HUDEP-2 (cell line): ENCODE measurements around the gene TLE4.

Source experiments
- DNase-seq, 76 experiments: peaks; one replicate each; lab custom pipeline; 2025; ENCODE audit not compliant: unreplicated experiment in 76 of 76; lab: John Stamatoyannopoulos, UW

Gene TLE4

DNA sequence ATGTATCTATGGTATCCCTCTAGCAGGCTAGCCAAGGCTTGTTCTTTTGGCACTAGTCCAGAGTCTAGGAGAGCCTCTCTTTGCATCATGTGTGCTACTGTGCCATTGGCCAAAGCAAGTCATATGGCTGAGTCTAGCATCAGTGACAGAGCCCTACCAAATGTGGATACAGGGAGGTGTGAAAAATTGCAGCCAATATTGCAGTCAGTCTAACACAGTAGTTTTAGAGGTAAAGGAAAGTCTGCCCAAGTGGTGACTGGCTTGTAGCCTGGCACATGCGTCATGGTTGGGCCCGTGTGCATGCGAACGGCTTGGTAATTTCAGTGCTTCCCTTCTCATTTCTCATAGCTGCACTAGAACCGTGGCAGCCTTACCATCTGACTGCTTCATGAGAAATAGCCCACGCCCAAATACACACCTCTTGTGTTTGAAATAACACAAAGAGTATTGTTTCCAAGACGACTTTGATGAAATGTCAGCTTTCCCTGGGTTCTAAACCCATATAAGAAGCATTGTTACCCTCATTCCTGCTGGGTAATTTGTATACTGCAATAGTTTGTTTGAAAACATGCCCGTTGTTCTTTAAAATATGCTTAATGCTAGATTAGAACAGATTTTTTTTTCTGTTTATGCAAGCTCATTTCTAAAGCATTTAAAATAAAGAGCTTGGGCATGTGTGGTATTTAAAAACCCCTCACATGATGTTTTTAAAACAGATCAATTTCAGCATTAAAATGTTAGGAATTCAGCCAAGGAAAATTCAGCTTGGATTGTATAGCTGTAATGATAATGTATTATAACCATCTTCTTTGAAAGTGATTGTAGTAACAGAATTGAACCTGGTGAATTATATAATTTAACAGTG is 113.2 kb downstream of the TLE4 start:
- no peak for DNase-seq

DNA sequence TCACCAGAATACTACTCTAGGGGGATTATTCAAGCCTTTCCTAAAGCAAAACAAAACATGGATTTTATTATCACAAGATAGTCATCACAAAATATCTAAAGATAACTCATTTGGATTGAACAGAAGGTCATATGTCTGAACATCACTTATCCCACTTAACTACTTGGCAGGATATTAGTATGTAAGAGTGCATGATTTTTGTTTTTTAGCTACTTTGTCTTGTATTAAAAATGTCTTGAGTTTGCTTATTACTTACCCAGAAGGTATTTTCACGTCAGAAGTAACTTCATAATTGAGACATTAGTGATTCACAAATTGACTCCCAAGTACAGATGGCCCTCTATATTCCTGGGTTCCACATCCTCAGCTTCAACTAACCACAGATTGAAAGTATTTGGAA is 113.8 kb downstream of the TLE4 start:
- no peak for DNase-seq

DNA sequence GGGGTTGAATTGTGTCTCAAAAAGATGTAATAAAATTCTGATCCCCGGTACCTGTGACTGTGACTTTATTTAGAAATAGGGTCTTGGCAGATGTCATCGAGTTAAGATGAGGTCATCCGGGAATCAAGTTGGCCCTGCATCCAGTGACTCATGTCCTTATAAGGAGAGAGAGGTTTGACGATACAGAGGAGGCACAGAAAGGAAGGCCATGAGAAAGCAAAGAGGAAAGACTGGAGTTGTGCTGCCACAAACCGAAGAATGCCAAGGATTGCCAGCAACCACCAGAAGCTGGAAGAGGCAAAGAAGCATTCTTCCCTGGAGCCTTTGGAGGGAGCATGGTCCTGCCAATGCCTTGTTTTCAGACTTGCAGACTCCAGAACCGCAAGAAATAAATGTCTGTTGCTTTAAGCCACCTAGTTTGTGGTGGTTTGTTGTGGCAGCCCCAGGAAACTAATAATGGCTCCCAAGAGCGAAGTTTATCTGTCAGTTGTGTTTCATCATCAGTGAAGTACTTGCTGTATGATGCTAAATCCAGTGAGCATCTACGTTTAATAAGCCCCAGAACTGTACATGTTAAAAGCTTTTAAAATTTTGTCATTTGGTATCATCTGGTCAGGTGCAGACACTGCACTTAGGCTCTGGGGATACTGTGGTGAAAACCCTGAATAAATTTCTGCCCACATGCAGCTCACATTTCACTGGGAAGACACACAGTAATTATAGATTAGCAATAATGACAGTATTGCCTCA is 114.8 kb downstream of the TLE4 start:
- no peak for DNase-seq

DNA sequence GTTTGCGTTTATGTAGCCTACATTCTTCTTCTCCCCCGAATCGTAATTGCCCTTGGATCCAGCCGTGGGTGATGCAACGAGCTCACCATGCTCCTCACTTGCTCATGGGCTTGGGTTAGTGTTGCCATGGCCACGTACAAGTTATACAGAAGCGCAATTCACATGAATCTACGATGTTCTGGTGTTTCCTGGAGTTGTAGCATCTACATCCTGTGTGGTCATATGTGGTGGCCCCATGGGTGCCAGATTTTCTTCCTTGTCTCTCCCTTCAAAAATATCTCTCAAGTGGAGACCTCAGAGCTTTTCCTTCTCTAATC is 115.3 kb downstream of the TLE4 start:
- DNase-seq, result no peak

DNA sequence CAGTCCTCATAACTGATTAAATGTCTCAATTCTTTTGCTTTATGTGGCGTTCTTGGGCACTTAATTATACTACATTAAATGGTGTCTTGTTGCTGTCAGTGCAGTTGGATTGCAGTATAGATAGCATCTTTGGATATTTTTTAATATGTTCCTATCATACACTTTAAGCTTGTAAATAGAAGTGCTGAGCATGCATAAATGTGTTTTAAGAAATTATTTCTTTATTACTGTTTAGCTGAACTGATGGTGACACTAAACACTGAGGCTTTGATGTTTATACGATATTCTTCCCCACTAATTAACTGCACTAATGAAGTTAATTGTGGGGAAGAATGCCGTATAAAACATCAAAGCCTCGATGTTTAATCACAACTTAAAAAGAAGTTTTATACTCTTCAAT is 116.6 kb downstream of the TLE4 start:
- no peak for DNase-seq

DNA sequence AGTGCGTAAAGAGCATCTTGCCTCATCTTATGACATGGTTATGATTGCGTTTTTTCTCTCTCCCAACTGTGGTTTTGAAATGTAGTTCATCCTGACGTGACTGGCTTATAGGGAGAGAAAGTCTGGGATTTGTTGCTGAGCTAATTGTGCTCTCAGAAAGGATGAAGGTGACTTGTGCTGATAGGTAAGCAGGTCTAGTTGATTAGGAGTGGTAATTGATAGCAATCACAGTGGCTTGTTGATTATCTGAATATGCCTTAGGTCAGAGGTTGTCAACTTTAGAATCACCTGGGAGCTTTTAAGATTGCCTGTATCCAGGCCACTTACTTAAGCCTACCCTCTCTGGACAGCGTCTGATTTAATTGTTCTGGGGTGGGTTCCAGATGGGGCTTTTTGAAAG is 117.8 kb downstream of the TLE4 start:
- DNase-seq, result no peak

DNA sequence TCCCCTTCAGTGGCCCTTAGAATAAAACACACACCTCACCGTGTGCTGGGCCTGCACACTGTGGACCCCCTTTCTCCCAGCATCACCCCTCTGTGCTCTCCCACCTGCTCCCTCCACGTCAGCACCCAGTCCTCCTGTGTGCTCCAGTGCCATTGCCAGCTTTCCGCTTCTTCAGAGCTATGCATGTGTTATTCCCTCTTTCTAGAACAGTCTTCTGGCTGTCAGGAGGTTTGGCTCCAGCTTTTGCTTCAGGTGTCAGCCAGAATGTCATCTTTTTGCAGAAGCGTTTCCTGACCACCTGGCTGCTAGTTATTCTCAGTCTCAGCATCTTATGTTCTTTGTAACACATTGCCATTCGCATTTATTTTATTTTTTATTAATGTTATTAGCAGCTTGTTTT is 119.7 kb downstream of the TLE4 start:
- DNase-seq, result no peak

DNA sequence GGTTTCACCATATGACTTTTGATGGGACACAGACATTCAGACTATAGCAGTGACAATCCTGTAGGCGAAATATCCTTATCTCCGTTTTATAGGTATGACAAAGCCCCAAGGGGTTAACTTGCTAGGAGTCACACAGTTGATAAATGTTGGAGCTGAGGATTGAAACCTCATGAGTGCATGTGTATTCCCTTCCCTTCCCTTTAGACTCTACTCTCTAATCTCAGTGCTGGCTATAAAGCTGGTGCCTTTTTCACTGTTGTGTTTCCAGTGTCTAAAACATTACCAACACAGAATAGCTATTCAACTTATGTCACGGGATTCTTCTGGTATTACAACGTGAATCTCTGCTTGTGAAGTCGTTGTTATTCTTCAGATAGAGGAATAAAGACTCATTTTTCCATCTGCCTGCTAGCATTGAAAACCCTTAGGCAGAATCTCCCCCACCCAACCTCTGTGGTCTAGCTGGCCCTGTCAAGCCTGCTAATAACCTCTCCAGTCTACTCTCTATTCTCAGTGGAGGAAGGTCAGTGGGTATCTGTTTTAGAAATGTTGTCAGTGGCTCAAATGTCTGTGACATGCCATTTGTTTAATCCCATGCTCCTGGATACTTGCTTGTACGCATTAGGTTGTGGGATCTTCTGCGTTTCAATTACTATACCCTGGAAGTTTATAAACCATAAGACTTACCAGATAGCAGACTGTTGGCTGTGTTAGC is 121.2 kb downstream of the TLE4 start:
- DNase-seq, result no peak

DNA sequence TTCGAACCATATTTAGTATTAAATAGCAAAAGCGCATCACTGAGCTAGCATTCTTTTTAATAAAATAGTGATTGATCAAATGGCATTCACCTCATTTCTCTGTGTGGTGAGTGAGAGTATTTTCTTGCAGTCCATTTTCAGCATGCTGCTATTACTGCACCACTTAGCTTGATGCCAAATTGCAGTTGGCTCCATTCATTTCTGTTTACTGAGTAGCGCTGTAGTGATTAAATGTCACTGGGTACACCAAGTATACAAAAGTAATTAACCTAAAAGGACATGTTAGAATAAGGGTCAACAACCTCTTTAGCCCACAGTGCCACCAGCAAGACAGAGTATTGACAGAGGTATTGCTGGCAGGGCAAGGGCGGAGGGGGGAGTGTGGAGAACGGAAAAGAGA is 122.0 kb downstream of the TLE4 start:
- no peak for DNase-seq

DNA sequence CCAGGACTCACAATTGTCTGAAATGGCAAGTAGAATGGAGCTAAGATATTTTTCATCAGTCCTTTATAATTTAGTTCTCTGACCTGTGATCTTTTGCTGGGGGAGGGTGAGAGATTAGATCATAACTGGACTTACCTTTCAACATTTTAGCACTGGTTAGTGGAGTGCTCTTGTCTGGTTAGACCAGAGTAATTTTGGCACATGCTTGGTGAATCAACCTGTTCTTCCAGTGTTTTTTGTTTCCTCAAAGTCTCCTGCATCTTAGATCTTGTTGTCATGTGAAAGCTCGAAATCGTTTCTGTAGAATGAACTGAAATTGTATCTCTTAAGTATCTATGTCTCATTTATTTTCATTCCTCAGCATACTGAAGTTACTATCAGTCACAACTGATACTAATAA is 122.4 kb downstream of the TLE4 start:
- DNase-seq, result no peak

DNA sequence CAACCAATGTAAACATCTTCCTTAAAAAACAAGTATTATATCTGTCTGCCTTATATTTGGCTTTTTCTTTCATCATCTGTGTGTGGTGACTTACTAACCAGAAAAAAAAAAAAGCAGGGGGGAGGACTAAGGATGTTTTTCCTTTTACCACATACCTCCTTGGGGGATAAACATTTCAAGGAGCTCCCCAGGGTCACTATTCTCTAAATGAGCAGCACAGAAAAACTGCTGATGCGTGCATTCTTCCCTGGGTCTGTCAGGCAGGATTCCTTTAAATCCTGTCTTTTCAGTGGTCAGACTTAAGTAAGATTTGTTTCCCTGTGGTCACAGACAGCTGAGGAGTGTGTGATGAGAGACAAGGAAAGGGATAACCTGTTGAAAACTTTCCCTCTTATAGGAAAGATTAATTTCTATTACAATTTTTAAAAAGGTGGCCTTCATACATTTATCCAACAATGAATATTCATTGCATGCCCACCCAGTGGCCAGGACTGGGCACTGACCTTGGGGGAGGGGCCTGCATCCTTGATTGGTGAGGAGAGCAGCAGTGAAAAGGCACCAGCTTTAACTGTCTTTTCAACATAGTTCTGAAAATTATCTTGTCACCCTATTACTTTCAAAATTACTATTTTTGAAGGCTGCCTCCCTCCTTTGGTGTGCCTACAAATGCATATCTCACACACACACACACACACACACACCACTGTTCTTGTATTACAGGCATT is 123.1 kb downstream of the TLE4 start:
- DNase-seq, result no peak

DNA sequence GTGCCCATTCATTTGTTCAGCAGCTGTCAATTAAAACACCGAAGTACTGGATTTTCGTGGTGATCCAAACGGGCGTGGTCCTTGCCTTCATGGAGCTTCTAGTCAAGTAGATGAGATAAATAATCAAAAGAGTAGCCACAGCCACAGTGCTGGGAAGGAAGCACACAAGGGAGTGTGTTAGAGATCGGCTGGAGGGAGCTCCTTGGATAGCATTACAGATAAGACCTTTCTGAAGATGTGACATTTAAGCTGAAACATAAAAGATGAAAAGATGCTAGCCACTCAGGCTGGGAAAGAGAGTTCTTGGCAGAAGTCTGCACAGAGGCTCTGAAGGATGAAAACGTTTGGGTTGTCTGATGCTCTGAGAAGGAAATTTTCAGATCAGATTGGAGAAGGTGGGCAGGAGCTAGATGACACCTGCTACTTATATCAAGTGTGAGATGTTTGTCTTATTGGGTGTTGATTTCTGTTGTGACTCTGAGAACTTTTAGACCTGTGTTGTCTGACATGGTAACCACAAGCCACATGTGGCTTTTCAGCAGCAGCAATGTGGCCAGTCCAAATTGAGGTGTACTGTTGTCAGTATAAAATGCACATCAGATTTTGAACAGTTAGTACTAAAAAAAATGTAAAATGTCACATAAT is 123.9 kb downstream of the TLE4 start:
- no peak for DNase-seq

DNA sequence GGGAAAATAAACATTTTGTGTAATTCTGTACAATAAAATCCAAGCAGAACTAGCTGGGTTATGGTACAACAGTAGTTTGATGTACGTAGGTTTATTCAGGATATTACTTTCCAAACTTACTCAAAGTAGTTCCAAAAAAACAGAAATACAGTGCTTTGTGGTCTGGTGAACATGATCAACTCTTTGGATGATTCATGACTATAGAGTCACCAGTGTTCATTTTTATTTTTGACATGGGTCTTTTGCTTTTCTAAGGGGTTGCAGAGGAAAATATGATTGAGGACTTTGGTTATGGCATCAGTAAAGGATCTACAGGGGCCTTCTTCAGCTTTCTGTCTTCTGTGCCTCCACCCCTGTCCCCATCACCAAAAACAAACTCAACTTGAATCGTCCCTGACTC is 127.2 kb downstream of the TLE4 start:
- DNase-seq, result no peak

DNA sequence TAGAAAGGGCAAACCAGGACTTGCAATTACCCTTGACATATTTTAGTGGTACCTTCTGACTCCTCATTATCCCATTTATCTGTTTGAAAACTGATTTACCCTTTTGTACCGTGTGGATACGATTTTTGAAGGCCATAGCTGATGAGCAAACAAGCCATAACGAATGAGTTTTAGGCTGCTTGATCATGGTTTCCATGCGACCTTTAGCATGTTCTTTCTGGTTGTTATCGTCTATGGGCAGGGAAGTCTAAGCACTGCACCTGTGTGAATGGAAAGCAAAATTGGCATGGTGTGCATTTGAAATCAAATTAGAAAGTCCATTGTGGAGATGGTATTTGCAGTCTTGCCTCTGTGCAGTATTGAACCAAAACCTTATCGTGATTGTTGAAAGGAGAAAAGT is 127.7 kb downstream of the TLE4 start:
- DNase-seq, result no peak

DNA sequence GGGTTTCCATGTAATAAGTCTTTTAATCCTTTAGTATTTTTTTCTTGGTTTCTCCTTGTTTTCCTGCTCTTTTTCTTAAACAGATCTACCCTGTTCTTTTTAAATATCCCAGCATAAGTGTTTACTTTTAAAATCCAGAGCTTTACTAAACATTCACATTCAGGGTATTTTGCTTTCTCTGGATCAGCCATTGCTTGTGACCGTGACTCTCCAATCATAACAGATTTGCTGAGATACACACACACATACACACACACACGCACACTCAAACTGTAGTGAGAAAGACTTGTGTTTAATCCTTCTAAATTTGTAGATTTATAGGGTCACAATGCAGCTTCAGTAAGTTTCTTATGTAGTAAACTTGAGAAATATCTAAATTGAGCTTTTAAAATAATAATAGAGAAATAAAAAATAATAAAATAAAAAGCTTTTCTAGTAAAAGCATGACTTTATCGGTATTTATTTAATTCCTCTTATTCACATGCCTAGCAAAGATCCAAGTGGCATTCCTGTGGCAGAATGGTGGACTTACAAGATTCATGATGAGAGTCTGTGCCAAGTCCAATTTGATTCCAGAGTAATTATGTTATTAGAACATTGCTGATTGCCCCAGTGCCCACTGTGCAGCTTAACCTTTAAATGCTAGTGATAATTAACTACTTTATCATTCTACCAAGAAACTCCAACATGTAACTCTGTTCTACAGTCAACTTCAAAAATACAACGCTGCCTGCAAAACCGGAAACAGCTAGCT is 129.0 kb downstream of the TLE4 start:
- DNase-seq, result no peak

DNA sequence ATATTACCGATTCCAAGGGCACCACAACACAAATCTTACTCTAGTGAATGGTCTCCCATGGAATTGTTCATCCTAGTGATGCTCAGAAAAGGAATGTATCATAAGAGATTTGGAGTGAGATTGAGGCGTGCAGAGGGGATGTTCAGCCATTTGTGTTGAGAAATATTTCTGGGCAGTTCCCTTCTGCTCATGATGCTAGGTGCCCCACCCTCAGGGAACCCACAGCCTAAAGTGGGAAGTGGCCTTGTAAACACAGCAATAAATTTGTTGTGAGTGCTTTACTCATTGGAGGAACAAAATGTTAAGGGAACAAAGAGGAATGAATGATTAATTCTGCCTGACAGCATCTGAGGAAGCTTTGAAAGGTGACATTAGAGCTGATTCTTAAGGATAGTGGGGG is 129.9 kb downstream of the TLE4 start:
- DNase-seq, result no peak

DNA sequence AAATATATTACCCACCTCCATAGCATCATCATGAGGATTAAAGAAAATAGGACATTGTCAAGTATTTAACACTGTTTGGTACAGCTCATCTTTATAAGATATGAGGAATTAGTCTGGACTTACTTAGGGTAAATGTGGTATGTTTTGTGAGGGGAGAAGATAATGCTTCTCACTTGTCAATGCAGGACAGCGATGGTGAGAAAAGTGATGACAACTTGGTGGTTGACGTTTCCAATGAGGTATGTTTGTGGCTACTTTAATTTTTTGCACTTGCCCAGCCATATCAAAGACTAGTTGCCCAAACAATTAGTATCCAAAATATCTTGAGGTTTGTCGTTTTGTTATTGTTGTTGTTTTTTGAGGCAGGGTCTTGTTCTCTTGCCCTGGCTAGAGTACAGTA is 133.9 kb downstream of the TLE4 start:
- no peak for DNase-seq

DNA sequence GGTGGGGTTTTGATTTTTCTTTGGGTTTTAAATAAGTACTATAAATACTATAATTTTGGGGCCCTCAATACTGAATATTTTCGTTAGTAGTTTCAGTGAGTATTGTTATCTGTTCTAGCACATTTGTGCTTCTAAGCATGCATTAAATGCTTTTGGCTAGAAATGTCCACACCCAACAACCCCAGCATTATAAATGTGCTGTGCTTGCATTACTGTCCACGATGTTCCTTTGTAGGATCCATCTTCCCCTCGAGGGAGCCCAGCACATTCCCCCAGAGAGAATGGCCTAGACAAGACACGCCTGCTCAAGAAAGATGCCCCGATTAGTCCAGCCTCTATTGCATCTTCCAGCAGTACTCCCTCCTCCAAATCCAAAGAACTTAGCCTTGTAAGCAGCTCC is 134.7 kb downstream of the TLE4 start:
- no peak for DNase-seq

DNA sequence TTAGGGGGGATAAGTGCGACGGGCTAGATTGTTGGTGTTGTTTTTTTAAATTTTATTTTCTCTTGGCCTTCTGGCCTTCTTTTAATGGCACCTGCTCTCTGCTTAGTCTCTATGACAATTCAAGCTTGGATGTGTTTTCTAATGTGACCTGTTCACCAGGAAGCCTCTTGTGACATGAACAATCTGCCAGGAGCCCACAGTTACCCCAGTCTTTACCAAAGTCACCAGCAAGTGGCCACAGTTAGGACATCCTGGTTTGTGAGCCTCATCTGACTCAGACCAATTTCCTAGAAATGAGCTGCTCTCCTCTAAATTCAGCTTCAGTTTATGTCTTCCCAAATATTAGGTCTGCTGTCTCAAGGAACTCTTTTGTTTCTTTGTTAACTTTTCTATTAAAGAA is 135.8 kb downstream of the TLE4 start:
- no peak for DNase-seq

DNA sequence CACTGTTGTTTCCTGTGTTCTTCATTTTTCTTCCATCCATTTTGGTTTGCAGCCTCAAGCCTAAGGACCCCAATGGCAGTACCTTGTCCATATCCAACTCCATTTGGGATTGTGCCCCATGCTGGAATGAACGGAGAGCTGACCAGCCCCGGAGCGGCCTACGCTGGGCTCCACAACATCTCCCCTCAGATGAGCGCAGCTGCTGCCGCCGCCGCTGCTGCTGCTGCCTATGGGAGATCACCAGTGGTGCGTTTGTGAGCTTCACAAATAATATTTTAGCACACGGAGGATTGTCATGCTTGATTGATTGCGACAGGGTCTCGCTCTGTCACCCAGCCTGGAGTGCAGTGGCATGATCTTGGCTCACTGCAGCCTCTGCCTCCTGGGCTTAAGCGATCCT is 136.8 kb downstream of the TLE4 start:
- no peak for DNase-seq
